SK-N-SH treated with all-trans-retinoic acid at 6 μM for 48 hours (cell line): ENCODE results near the gene DDX41.

Experiments used
- ATAC-seq: fragments of 200-7000 bp; cut with Tn5 transposase; 3 replicates; pipeline ENCODE4 v1.9.1; 2020; ENCODE audit warnings: mild to moderate bottlenecking, moderate library complexity
- ARNTL ChIP-seq: fragments of 450-650 bp; formaldehyde crosslinking; IDR thresholded peaks from 2 replicates; pipeline ENCODE4 v1.5.0; 2020; ENCODE audit warnings: low read depth, mild to moderate bottlenecking, moderate library complexity, borderline replicate concordance
- CREB5 ChIP-seq: fragments of 250-450 bp; sonication (Bioruptor Pico); IDR thresholded peaks from 2 replicates; pipeline ENCODE4 v1.5.1; 2020; ENCODE audit warnings: low read depth, mild to moderate bottlenecking, moderate library complexity
- CSDC2 ChIP-seq: fragments of 250-450 bp; sonication (Bioruptor Pico); IDR thresholded peaks from 2 replicates; pipeline ENCODE4 v1.5.0; 2020; ENCODE audit warnings: mild to moderate bottlenecking, moderate library complexity
- CSRNP3 ChIP-seq: fragments of 250-450 bp; sonication (Bioruptor Pico); IDR thresholded peaks from 2 replicates; pipeline ENCODE4 v1.5.1; 2021; ENCODE audit warnings: mild to moderate bottlenecking, moderate library complexity
- ESRRG ChIP-seq: fragments of 250-450 bp; sonication (Bioruptor Pico); IDR thresholded peaks from 2 replicates; pipeline ENCODE4 v1.6.1; 2021; ENCODE audit warnings: mild to moderate bottlenecking
- GLIS3 ChIP-seq: fragments of 250-450 bp; sonication (Bioruptor Pico); IDR thresholded peaks from 2 replicates; pipeline ENCODE4 v1.5.0; 2020; ENCODE audit warnings: mild to moderate bottlenecking, moderate library complexity
- ISL1 ChIP-seq: fragments of 250-450 bp; sonication (Bioruptor Pico); IDR thresholded peaks from 2 replicates; pipeline ENCODE4 v2.1.2; 2022; ENCODE audit warnings: mild to moderate bottlenecking, moderate library complexity
- OSR1 ChIP-seq: fragments of 250-450 bp; sonication (Bioruptor Pico); IDR thresholded peaks from 2 replicates; pipeline ENCODE4 v1.8.0; 2022; ENCODE audit warnings: moderate library complexity, mild to moderate bottlenecking, inconsistent platforms
- RARB ChIP-seq: fragments of 250-450 bp; sonication (Bioruptor Pico); IDR thresholded peaks from 2 replicates; pipeline ENCODE4 v1.8.0; 2021; ENCODE audit warnings: mild to moderate bottlenecking, moderate library complexity
- SNAI2 ChIP-seq: fragments of 250-450 bp; sonication (Bioruptor Pico); IDR thresholded peaks from 2 replicates; pipeline ENCODE4 v1.5.0; 2020; ENCODE audit warnings: mild to moderate bottlenecking, moderate library complexity
- TCF4 ChIP-seq: fragments of 250-450 bp; sonication (Bioruptor Pico); IDR thresholded peaks from 2 replicates; pipeline ENCODE4 v1.8.0; 2021; ENCODE audit warnings: mild to moderate bottlenecking, moderate library complexity, borderline replicate concordance
- TOX ChIP-seq: fragments of 250-450 bp; sonication (Bioruptor Pico); IDR thresholded peaks from 2 replicates; pipeline ENCODE4 v1.8.0; 2021; ENCODE audit warnings: mild to moderate bottlenecking, moderate library complexity, borderline replicate concordance
- TSHZ2 ChIP-seq: fragments of 250-450 bp; sonication (Bioruptor Pico); IDR thresholded peaks from 2 replicates; pipeline ENCODE4 v1.5.0; 2020; ENCODE audit warnings: mild to moderate bottlenecking, moderate library complexity
- ZC3H10 ChIP-seq: fragments of 250-450 bp; sonication (Bioruptor Pico); IDR thresholded peaks from 2 replicates; pipeline ENCODE4 v1.5.1; 2021; ENCODE audit warnings: mild to moderate bottlenecking, moderate library complexity
- ZFP3 ChIP-seq: fragments of 250-450 bp; sonication (Bioruptor Pico); IDR thresholded peaks from 2 replicates; pipeline ENCODE4 v1.5.0; 2020; ENCODE audit warnings: mild to moderate bottlenecking, moderate library complexity
- ZFP30 ChIP-seq: fragments of 450-650 bp; formaldehyde crosslinking; IDR thresholded peaks from 2 replicates; pipeline ENCODE4 v1.5.0; 2022; ENCODE audit warnings: mild to moderate bottlenecking, moderate library complexity
- ZNF565 ChIP-seq: fragments of 450-650 bp; formaldehyde crosslinking; conservative IDR thresholded peaks from 2 replicates; pipeline ENCODE4 v1.5.0; 2020; ENCODE audit warnings: low read depth, mild to moderate bottlenecking, moderate library complexity
- ZNF70 ChIP-seq: fragments of 450-650 bp; formaldehyde crosslinking; IDR thresholded peaks from 2 replicates; pipeline ENCODE4 v1.5.0; 2020; ENCODE audit warnings: mild to moderate bottlenecking, moderate library complexity
- ZNF8 ChIP-seq: fragments of 450-650 bp; formaldehyde crosslinking; IDR thresholded peaks from 2 replicates; pipeline ENCODE4 v1.5.0; 2020; ENCODE audit warnings: mild to moderate bottlenecking, moderate library complexity
- TF ChIP-seq, protein P1 (sequence below): fragments of 250-450 bp; sonication (Bioruptor Pico); IDR thresholded peaks from 2 replicates; pipeline ENCODE4 v1.8.0; 2020; ENCODE audit warnings: mild to moderate bottlenecking, moderate library complexity, borderline replicate concordance
- TF ChIP-seq, protein P2 (sequence below): fragments of 250-450 bp; sonication (Bioruptor Pico); IDR thresholded peaks from 2 replicates; pipeline ENCODE4 v1.8.0; 2021; ENCODE audit warnings: low read depth, mild to moderate bottlenecking, moderate library complexity, borderline replicate concordance

The DDX41 gene

DNA sequence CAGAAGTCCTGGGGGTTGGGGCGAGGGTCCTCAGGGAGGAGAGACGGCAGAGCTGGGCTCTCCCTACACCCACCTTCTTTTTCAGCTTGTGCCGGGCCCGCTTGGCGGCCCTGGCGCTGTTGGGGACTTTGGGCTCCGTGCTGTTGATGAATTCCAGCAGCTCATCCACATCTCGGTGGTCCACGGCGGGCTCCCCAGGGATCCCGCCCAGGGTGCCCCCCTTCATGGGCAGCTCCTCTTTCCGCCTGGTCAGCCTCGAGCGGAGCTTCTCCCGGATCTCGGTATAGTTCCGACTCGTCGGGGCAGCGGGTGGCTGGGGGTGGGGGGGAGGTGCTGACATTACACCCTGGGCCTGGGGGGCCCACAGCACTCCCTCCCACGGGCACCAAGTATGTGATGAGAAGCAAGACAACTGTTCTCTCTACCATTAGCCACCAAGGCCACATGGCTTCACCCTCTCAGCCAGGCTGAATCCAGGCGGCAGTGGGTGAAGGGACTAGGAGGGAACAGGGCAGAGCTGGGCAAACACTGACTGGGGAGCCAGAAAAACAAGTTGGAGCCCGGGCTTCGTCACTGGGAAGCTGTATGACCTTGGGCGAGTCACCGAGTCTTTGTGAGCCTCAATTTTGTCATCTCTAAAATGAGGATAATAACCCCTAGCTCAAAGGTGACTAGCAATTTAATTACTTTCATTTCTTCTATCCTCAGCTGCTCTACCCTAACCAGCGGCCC lies 14.6 kb upstream of the DDX41 start:
- ATAC-seq: no peak
- TF ChIP-seq RARB (CRISPR knock-in tag) (no peak), TCF4 (CRISPR knock-in tag) (no peak)

DNA sequence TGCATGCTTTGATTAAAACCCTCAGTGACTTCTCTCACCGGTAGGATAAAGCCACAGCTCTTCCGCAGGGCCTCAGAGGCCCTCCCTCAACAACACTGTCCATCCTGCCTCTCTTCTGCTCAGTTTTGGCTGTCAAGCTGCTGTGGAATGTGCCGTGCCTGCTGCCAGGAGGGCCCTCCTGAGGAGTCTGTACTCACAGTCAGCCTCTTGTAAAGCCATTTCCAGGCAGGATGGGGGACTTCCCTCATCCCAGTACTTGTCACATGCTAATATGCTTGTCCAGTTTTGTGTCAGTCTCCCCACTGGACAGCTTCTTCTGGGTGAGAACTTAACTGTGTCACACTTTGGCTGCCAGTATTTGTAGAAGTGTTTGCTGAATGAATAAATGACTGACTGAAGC lies 13.9 kb upstream of the DDX41 start:
- ATAC-seq: no peak
- TF ChIP-seq GLIS3 (CRISPR knock-in tag) (no peak), SNAI2 (no peak), ESRRG (no peak), ARNTL (CRISPR knock-in tag) (no peak), OSR1 (CRISPR knock-in tag) (no peak)

- TF ChIP-seq SNAI2: no peak
- no peak for TF ChIP-seq ZNF70 (CRISPR knock-in tag)
- TF ChIP-seq CSDC2 (CRISPR knock-in tag): no peak
- TF ChIP-seq ZC3H10 (CRISPR knock-in tag): no peak
- no peak for ATAC-seq
Observed at GRCh38 chr5:177529247-177530203, 12.8 kb upstream of the DDX41 start.

DNA sequence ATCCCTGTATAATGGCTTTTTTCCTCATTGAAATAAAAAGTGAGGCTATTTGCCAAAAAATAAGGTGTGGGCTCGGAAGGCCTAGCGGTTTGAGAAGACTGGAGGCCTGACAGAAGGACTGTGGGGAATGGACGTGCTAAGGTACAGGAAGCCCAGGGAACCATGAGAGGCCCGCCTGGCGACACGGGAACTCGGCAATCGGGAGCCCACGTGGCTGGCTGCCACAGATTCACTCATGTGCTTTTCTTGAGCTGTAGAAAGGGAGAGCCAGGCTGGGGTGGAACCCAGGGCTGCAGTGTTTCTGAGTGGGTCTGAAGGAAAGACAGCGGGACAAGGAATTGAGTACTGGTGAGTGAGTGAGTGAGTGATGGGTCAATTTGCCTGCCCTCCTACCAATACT lies 11.9 kb upstream of the DDX41 start:
- ATAC-seq: no peak

More for the DNA sequence above, 11.9 kb upstream of the DDX41 start:
- TF ChIP-seq SNAI2 (no peak), ZC3H10 (CRISPR knock-in tag) (no peak), ISL1 (CRISPR knock-in tag) (no peak), ZNF8 (CRISPR knock-in tag) (no peak), CREB5 (CRISPR knock-in tag) (no peak), ZFP30 (no peak), TOX (CRISPR knock-in tag) (no peak), ZFP3 (no peak), CSRNP3 (CRISPR knock-in tag) (no peak), GLIS3 (CRISPR knock-in tag) (no peak), RARB (CRISPR knock-in tag) (no peak), ZNF565 (CRISPR knock-in tag) (no peak), ARNTL (CRISPR knock-in tag) (no peak), TSHZ2 (CRISPR knock-in tag) (no peak)
- TF ChIP-seq, protein P1, sequence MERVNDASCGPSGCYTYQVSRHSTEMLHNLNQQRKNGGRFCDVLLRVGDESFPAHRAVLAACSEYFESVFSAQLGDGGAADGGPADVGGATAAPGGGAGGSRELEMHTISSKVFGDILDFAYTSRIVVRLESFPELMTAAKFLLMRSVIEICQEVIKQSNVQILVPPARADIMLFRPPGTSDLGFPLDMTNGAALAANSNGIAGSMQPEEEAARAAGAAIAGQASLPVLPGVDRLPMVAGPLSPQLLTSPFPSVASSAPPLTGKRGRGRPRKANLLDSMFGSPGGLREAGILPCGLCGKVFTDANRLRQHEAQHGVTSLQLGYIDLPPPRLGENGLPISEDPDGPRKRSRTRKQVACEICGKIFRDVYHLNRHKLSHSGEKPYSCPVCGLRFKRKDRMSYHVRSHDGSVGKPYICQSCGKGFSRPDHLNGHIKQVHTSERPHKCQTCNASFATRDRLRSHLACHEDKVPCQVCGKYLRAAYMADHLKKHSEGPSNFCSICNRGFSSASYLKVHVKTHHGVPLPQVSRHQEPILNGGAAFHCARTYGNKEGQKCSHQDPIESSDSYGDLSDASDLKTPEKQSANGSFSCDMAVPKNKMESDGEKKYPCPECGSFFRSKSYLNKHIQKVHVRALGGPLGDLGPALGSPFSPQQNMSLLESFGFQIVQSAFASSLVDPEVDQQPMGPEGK (CRISPR knock-in tag): no peak
- TF ChIP-seq, protein P2, sequence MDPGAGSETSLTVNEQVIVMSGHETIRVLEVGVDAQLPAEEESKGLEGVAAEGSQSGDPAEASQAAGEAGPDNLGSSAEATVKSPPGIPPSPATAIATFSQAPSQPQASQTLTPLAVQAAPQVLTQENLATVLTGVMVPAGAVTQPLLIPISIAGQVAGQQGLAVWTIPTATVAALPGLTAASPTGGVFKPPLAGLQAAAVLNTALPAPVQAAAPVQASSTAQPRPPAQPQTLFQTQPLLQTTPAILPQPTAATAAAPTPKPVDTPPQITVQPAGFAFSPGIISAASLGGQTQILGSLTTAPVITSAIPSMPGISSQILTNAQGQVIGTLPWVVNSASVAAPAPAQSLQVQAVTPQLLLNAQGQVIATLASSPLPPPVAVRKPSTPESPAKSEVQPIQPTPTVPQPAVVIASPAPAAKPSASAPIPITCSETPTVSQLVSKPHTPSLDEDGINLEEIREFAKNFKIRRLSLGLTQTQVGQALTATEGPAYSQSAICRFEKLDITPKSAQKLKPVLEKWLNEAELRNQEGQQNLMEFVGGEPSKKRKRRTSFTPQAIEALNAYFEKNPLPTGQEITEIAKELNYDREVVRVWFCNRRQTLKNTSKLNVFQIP: no peak
